ENCODE data around the gene SLC12A9. TPM values are rescaled to one million over a fixed set of nuclear protein-coding genes. Genes with fewer than 3 reads are reported as not detected.
A peak's percentile ranks its signal among the peaks of the same experiment; 100 is the strongest.

SLC12A9 gene
- total RNA-seq, 1 donor from 2014 or later: 30.5 TPM

DNA sequence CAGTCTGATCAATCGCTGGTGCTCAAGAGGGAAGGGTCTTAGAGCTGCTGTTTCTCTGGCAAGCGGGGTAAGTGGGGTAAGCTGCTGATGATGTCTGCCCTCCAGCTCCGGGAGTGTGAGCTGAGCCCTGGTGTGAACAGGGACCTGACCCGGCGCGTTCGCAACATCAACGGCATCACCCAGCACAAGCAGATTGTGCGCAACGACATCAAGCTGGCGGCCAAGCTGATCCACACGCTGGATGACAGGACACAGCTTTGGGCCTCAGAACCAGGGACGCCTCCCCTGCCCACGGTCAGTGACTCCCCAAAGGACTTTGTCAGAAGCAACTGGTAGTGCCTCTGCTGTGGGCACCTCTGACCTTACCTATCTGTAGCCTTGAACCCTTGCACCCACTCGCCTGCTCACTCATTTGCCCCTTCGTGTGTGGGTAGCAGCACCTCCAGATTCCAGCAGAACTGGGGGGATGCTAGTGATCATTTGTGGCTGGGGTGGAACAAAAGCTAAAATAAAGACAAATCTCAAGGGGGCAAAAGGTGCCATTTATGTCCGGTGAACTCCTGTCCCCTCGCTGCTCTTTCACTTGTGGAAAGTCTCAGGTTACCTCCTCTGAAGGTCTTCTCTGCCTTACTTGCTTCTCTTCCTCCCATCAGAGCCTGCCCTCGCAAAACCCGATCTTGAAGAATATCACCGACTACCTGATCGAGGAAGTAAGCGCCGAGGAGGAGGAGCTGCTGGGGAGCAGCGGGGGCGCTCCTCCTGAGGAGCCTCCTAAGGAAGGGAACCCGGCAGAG is 33.8 kb downstream of the SLC12A9 start:
- no peak overlapping the region for H3K27ac Mint-ChIP-seq (ENCODE audit: unreplicated experiment)

GRCh38 chr7:100886936-100887515 is 34.5 kb downstream of the SLC12A9 start:
- no peak overlapping the region for H3K4me3 ChIP-seq (ENCODE audit: insufficient read depth, low read depth, low read length)
- H3K27me3 Mint-ChIP-seq (ENCODE audit: low read depth, unreplicated experiment): no peaks in the 10 kb centered on the region
- DNase-seq (ENCODE audit: low read depth): no peak
- no peak overlapping the region for H3K27ac Mint-ChIP-seq (ENCODE audit: unreplicated experiment)
- no peak overlapping the region for H3K27ac ChIP-seq (ENCODE audit: low read depth, low read length)
- H3K9ac ChIP-seq (ENCODE audit: low read length): no peak overlapping the region
- no peaks in the 10 kb centered on the region for H3K27me3 ChIP-seq (ENCODE audit: insufficient read depth, low read length)
- no peak for FAIRE-seq
- H4K20me1 ChIP-seq (ENCODE audit: insufficient read depth, low read length): peaks cover 59% of the 10 kb centered on the region
- no peak overlapping the region for H2AFZ ChIP-seq (ENCODE audit: low read depth, low read length)
- TF ChIP-seq, protein P1, sequence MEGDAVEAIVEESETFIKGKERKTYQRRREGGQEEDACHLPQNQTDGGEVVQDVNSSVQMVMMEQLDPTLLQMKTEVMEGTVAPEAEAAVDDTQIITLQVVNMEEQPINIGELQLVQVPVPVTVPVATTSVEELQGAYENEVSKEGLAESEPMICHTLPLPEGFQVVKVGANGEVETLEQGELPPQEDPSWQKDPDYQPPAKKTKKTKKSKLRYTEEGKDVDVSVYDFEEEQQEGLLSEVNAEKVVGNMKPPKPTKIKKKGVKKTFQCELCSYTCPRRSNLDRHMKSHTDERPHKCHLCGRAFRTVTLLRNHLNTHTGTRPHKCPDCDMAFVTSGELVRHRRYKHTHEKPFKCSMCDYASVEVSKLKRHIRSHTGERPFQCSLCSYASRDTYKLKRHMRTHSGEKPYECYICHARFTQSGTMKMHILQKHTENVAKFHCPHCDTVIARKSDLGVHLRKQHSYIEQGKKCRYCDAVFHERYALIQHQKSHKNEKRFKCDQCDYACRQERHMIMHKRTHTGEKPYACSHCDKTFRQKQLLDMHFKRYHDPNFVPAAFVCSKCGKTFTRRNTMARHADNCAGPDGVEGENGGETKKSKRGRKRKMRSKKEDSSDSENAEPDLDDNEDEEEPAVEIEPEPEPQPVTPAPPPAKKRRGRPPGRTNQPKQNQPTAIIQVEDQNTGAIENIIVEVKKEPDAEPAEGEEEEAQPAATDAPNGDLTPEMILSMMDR (IDR thresholded peaks at IDR 0.05; ENCODE audit: insufficient read depth, low read depth, low read length): no peak
- no peak for TF ChIP-seq EZH2 (IDR thresholded peaks at IDR 0.05; ENCODE audit: insufficient read depth, low read length)
- peaks cover 26% of the 10 kb centered on the region for H3K36me3 Mint-ChIP-seq (ENCODE audit: low read depth, unreplicated experiment)
- peaks cover 37% of the 10 kb centered on the region for H3K36me3 ChIP-seq (ENCODE audit: insufficient read depth, low read length)
- H3K79me2 ChIP-seq (ENCODE audit: insufficient read depth, low read length): peaks cover 63% of the 10 kb centered on the region
- no peaks in the 10 kb centered on the region for H3K9me3 ChIP-seq (ENCODE audit: insufficient read depth, low read depth, low read length)
- H3K4me2 ChIP-seq (ENCODE audit: low read length): peak overlapping the region; percentile 82
- peaks cover 19% of the 10 kb centered on the region for H3K4me1 Mint-ChIP-seq (ENCODE audit: low read depth, unreplicated experiment)
- H3K4me3 Mint-ChIP-seq (ENCODE audit: unreplicated experiment): peak overlapping the region; percentile 34
- H3K9me3 Mint-ChIP-seq (ENCODE audit: unreplicated experiment): no peaks in the 10 kb centered on the region
- peaks cover 36% of the 10 kb centered on the region for H3K4me1 ChIP-seq (ENCODE audit: insufficient read depth, low read length)

More for the DNA sequence above, 33.8 kb downstream of the SLC12A9 start:
- H4K20me1 ChIP-seq (ENCODE audit: insufficient read depth, low read length): peaks cover 65% of the 10 kb centered on the region
- peaks cover 39% of the 10 kb centered on the region for H3K36me3 ChIP-seq (ENCODE audit: insufficient read depth, low read length)
- H3K4me2 ChIP-seq (ENCODE audit: low read length): no peak overlapping the region
- H3K27me3 ChIP-seq (ENCODE audit: insufficient read depth, low read length): no peaks in the 10 kb centered on the region
- H3K9me3 Mint-ChIP-seq (ENCODE audit: unreplicated experiment): no peaks in the 10 kb centered on the region
- H3K4me1 Mint-ChIP-seq (ENCODE audit: low read depth, unreplicated experiment): peaks cover 14% of the 10 kb centered on the region
- no peak for TF ChIP-seq EZH2 (IDR thresholded peaks at IDR 0.05; ENCODE audit: insufficient read depth, low read length)
- TF ChIP-seq, protein P1 (IDR thresholded peaks at IDR 0.05; ENCODE audit: insufficient read depth, low read depth, low read length): no peak
- no peak overlapping the region for H3K4me3 ChIP-seq (ENCODE audit: insufficient read depth, low read depth, low read length)
- H3K79me2 ChIP-seq (ENCODE audit: insufficient read depth, low read length): peaks cover 70% of the 10 kb centered on the region
- no peak overlapping the region for H3K9ac ChIP-seq (ENCODE audit: low read length)
- peak overlapping the region; percentile 34 for H3K4me3 Mint-ChIP-seq (ENCODE audit: unreplicated experiment)
- H3K27ac ChIP-seq (ENCODE audit: low read depth, low read length): no peak overlapping the region
- FAIRE-seq (no peak), DNase-seq (ENCODE audit: low read depth) (no peak)
- H3K36me3 Mint-ChIP-seq (ENCODE audit: low read depth, unreplicated experiment): peaks cover 28% of the 10 kb centered on the region
- H3K9me3 ChIP-seq (ENCODE audit: insufficient read depth, low read depth, low read length): no peaks in the 10 kb centered on the region
- no peaks in the 10 kb centered on the region for H3K27me3 Mint-ChIP-seq (ENCODE audit: low read depth, unreplicated experiment)
- no peak overlapping the region for H2AFZ ChIP-seq (ENCODE audit: low read depth, low read length)
- H3K4me1 ChIP-seq (ENCODE audit: insufficient read depth, low read length): peaks cover 29% of the 10 kb centered on the region

All from astrocyte (in vitro differentiated cells and primary cell).